Gastroesophageal sphincter (tissue), 4 donors: ENCODE measurements around the gene CCNY. TPM values are rescaled to one million over a fixed set of nuclear protein-coding genes. Genes with fewer than 3 reads are reported as not detected.

Experiments used
- ATAC-seq: fragments of 150-250 bp; one replicate; pipeline ENCODE4 v1.9.1; 2016; ENCODE audit warnings: mild to moderate bottlenecking, moderate library complexity
- H3K27ac ChIP-seq, 4 donors: fragments of 200-600 bp; sonication (generic) in 3 of 4; 1 replicate in 3 of 4; 2 replicates in 1 of 4; pipeline ENCODE4 v1.5.1; 2016 to 2019
- H3K27me3 ChIP-seq: fragments of 200-600 bp; sonication (generic); one replicate; pipeline ENCODE4 v1.5.1; 2019
- H3K36me3 ChIP-seq, 2 donors: fragments of 200-600 bp; sonication (generic); one replicate each; pipeline ENCODE4 v1.5.1; 2019; ENCODE audit warnings: control low read depth in 1 of 2
- H3K4me1 ChIP-seq, 3 donors: fragments of 200-600 bp; sonication (generic); 1 replicate in 2 of 3; 2 replicates in 1 of 3; pipeline ENCODE4 v1.5.1; 2016 to 2019; ENCODE audit warnings: control low read depth in 2 of 3
- H3K4me3 ChIP-seq, 2 donors: fragments of 200-600 bp; sonication (generic); one replicate each; pipeline ENCODE4 v1.5.1; 2019; ENCODE audit warnings: mild to moderate bottlenecking in 1 of 2, moderate library complexity in 1 of 2
- H3K9me3 ChIP-seq, 3 donors: fragments of 200-600 bp; sonication (generic); one replicate each; pipeline ENCODE4 v1.5.1; 2017 to 2019; ENCODE audit warnings: control low read depth in 2 of 3
- EP300 ChIP-seq: sonication (generic); formaldehyde crosslinking; IDR thresholded peaks from one replicate; pipeline ENCODE4 v1.6.1; 2017; ENCODE audit warnings: antibody characterized with exemption, mild to moderate bottlenecking
- POLR2A ChIP-seq, 2 donors: fragments of 450-650 bp; IDR thresholded peaks; one replicate each; pipeline ENCODE4 v1.6.1; 2017; ENCODE audit warnings: antibody characterized with exemption in 2 of 2, mild to moderate bottlenecking in 2 of 2, moderate library complexity in 1 of 2
- POLR2AphosphoS5 ChIP-seq: sonication (generic); formaldehyde crosslinking; IDR thresholded peaks from one replicate; pipeline ENCODE4 v1.6.1; 2017; ENCODE audit warnings: antibody characterized with exemption
- WGBS, 2 donors: methylation state at CpG; one replicate each; pipeline ENCODE4 v1.1.5; 2018; ENCODE audit warnings: low coverage in 1 of 2; 5-methylcytosine and 5-hydroxymethylcytosine counted together
- total RNA-seq, 4 donors: library from RNA; depleted of rRNA; stranded (reverse); fragments of >200 nt; gene quantifications; one replicate each; pipeline ENCODE4 v1.1.0, GENCODE V29; 2016
- TF ChIP-seq, protein P1 (sequence below), 4 experiments: fragments of 200-600 bp in 2 of 4; fragments of 450-650 bp in 2 of 4; sonication (generic) in 1 of 4; IDR thresholded peaks; one replicate each; pipeline ENCODE4 v1.5.1; 2017 to 2019; ENCODE audit warnings: antibody characterized with exemption in 4 of 4, mild to moderate bottlenecking in 2 of 4, moderate library complexity in 2 of 4

CCNY gene
- total RNA-seq, 4 donors from 2014 or later: 35.5 to 106 (median 63.2) TPM

GRCh38 chr10:35316218-35316967 lies 19.9 kb upstream of the CCNY start:
- 71 to 94% methylated on average over 3 to 4 of the region's 4 CpGs for WGBS, 2 donors
- H3K36me3 ChIP-seq: peaks cover 0 to 40% of the 10 kb centered on the region in 2 donors
- no peak overlapping the region for H3K4me3 ChIP-seq
- no peaks in the 10 kb centered on the region for H3K9me3 ChIP-seq
- no peak overlapping the region for H3K27ac ChIP-seq
- no peaks in the 10 kb centered on the region for H3K27me3 ChIP-seq
- no peak for TF ChIP-seq EP300
- no peak for TF ChIP-seq POLR2AphosphoS5
- TF ChIP-seq POLR2A (IDR thresholded peaks at IDR 0.05): no peak
- TF ChIP-seq, protein P1, sequence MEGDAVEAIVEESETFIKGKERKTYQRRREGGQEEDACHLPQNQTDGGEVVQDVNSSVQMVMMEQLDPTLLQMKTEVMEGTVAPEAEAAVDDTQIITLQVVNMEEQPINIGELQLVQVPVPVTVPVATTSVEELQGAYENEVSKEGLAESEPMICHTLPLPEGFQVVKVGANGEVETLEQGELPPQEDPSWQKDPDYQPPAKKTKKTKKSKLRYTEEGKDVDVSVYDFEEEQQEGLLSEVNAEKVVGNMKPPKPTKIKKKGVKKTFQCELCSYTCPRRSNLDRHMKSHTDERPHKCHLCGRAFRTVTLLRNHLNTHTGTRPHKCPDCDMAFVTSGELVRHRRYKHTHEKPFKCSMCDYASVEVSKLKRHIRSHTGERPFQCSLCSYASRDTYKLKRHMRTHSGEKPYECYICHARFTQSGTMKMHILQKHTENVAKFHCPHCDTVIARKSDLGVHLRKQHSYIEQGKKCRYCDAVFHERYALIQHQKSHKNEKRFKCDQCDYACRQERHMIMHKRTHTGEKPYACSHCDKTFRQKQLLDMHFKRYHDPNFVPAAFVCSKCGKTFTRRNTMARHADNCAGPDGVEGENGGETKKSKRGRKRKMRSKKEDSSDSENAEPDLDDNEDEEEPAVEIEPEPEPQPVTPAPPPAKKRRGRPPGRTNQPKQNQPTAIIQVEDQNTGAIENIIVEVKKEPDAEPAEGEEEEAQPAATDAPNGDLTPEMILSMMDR (IDR thresholded peaks at IDR 0.05): no peak
- H3K4me1 ChIP-seq: no peaks in the 10 kb centered on the region
- ATAC-seq: no peak

DNA sequence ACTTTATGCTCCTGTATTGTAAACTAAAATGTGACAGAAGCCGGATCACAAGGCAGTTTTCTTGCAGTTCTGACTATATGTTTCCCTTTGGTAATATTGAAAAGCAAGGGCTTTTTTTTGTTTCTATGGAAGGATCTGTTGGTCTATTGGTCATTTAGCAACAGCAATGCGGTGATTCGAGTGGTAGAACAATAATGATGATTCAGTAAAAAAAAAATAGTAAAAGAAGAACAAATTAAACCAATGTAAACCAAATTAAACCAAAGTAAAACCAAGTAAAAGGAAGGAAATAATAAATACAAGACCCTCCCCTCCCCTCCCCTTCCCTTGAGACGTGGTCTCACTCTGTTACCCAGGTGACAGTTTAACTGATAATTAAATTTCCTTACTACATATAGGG lies 17.8 kb upstream of the CCNY start:
- no peak for TF ChIP-seq POLR2A (IDR thresholded peaks at IDR 0.05)
- TF ChIP-seq POLR2AphosphoS5: no peak
- Histone ChIP-seq H3K27me3 (no peaks in the 10 kb centered on the region), H3K36me3 (peaks cover 0 to 51% of the 10 kb centered on the region in 2 donors), H3K27ac (no peak overlapping the region), H3K4me3 (no peak overlapping the region), H3K9me3 (peaks cover 0 to 5% (median 0%) of the 10 kb centered on the region in 3 donors), H3K4me1 (no peaks in the 10 kb centered on the region)
- 81 to 96% methylated on average over 3 to 4 of the region's 4 CpGs for WGBS, 2 donors
- no peak for ATAC-seq

DNA sequence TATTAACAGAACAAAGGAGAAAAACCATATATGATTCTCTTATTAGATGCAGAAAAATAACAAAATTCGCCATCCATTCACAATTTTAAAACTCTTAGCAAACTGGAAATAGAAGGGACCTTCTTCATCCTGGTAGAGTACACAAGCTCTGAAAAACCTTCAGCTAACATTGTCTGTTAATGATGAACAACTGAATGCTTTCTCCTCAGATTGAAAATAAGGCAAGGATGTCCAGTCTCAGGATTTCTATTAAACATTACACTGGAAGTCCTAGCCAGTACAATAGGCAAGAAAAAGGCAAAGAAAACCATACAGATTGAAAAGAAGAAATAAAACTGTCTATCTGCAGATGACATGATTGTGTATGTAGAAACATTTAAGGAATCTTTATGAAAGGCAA lies 16.0 kb upstream of the CCNY start:
- peaks cover 0 to 5% (median 0%) of the 10 kb centered on the region in 3 donors for H3K9me3 ChIP-seq
- WGBS, 2 donors: 75 to 100% methylated on average over 1 of the region's 1 CpG
- H3K4me3 ChIP-seq: no peak overlapping the region
- no peak for ATAC-seq
- TF ChIP-seq EP300: no peak
- TF ChIP-seq, protein P1 (IDR thresholded peaks at IDR 0.05): no peak
- TF ChIP-seq POLR2A (IDR thresholded peaks at IDR 0.05): no peak
- no peak for TF ChIP-seq POLR2AphosphoS5
- H3K4me1 ChIP-seq: no peaks in the 10 kb centered on the region
- H3K27me3 ChIP-seq: no peaks in the 10 kb centered on the region
- H3K36me3 ChIP-seq: peaks cover 0 to 42% of the 10 kb centered on the region in 2 donors
- H3K27ac ChIP-seq: no peak overlapping the region

GRCh38 chr10:35322636-35323035 lies 13.7 kb upstream of the CCNY start:
- Histone ChIP-seq H3K4me1 (peaks cover 0 to 8% (median 0%) of the 10 kb centered on the region in 3 donors), H3K9me3 (peaks cover 0 to 5% (median 0%) of the 10 kb centered on the region in 3 donors), H3K4me3 (no peak overlapping the region), H3K27ac (no peak overlapping the region), H3K27me3 (no peaks in the 10 kb centered on the region), H3K36me3 (peaks cover 0 to 22% of the 10 kb centered on the region in 2 donors)
- TF ChIP-seq, protein P1 (IDR thresholded peaks at IDR 0.05): no peak
- TF ChIP-seq POLR2AphosphoS5: no peak
- no peak for TF ChIP-seq POLR2A (IDR thresholded peaks at IDR 0.05)
- TF ChIP-seq EP300: no peak
- ATAC-seq: no peak
- WGBS, 2 donors: 90 to 97% methylated on average over 4 to 5 of the region's 5 CpGs

DNA sequence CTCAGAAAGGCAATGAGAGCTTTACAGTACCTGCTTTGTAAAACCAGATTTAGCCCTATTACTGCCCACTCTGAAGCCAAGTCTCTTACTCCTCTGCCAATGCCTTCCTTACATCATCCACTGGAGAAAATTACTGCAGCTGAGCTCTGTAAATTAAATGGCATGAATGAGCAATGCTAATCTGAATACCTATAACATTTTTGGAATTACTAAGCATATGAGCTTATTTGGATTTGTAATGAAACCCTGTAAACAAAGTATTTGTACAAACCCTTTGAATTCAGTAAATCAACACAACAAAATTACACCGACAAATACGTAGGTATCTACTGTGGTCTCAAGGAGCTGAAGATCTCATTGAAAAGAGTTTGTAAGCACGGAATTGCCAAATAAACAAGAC lies 12.1 kb upstream of the CCNY start:
- no peaks in the 10 kb centered on the region for H3K27me3 ChIP-seq
- peaks cover 0 to 5% (median 0%) of the 10 kb centered on the region in 3 donors for H3K9me3 ChIP-seq
- H3K27ac ChIP-seq: no peak overlapping the region
- H3K4me3 ChIP-seq: no peak overlapping the region
- peaks cover 0 to 24% (median 2%) of the 10 kb centered on the region in 3 donors for H3K4me1 ChIP-seq
- H3K36me3 ChIP-seq: peaks cover 0 to 22% of the 10 kb centered on the region in 2 donors
- ATAC-seq: no peak
- TF ChIP-seq POLR2A (IDR thresholded peaks at IDR 0.05): no peak
- no peak for TF ChIP-seq POLR2AphosphoS5
- TF ChIP-seq, protein P1 (IDR thresholded peaks at IDR 0.05): no peak
- TF ChIP-seq EP300: no peak
- WGBS, 2 donors: 90 to 95% methylated on average over 3 of the region's 3 CpGs
